Chondrocyte (in vitro differentiated cells): Measurements from ENCODE around the gene LDB3. TPM values are rescaled to one million over a fixed set of nuclear protein-coding genes. Genes with fewer than 3 reads are reported as not detected.

Source experiments
- DNase-seq: peaks from one replicate; pipeline ENCODE4 v3.0.0; 2021; ENCODE audit warnings: mixed read lengths, low spot score
- H3K27ac Mint-ChIP-seq: one replicate; pipeline ENCODE4 v1.8.0; 2021; ENCODE audit warnings: mild to moderate bottlenecking, moderate library complexity, mixed read lengths; ENCODE audit not compliant: unreplicated experiment
- H3K27me3 Mint-ChIP-seq: 2 replicates; pipeline ENCODE4 v1.8.0; 2021; ENCODE audit warnings: low read depth, mixed read lengths
- H3K36me3 Mint-ChIP-seq: 2 replicates; pipeline ENCODE4 v1.8.0; 2021; ENCODE audit warnings: low read depth, mixed read lengths
- H3K4me1 Mint-ChIP-seq: 2 replicates; pipeline ENCODE4 v1.8.0; 2021; ENCODE audit warnings: low read depth, mild to moderate bottlenecking, mixed read lengths
- H3K4me3 Mint-ChIP-seq: one replicate; pipeline ENCODE4 v1.8.0; 2021; ENCODE audit warnings: mild to moderate bottlenecking, moderate library complexity, mixed read lengths; ENCODE audit not compliant: unreplicated experiment
- H3K9me3 Mint-ChIP-seq: 2 replicates; pipeline ENCODE4 v1.8.0; 2021; ENCODE audit warnings: low read depth, mixed read lengths
- total RNA-seq: library from RNA; stranded (reverse); gene quantifications from 3 replicates; pipeline ENCODE4 v1.2.1, GENCODE V29; 2021
- TF ChIP-seq, protein P1 (sequence below): fragments of 200-600 bp; sonication (generic); IDR thresholded peaks from 2 replicates; pipeline ENCODE4 v1.5.0; 2021; ENCODE audit warnings: antibody characterized with exemption, mild to moderate bottlenecking, moderate library complexity

The LDB3 gene
- total RNA-seq, 1 donor from 2014 or later, result 21.5 TPM

DNA sequence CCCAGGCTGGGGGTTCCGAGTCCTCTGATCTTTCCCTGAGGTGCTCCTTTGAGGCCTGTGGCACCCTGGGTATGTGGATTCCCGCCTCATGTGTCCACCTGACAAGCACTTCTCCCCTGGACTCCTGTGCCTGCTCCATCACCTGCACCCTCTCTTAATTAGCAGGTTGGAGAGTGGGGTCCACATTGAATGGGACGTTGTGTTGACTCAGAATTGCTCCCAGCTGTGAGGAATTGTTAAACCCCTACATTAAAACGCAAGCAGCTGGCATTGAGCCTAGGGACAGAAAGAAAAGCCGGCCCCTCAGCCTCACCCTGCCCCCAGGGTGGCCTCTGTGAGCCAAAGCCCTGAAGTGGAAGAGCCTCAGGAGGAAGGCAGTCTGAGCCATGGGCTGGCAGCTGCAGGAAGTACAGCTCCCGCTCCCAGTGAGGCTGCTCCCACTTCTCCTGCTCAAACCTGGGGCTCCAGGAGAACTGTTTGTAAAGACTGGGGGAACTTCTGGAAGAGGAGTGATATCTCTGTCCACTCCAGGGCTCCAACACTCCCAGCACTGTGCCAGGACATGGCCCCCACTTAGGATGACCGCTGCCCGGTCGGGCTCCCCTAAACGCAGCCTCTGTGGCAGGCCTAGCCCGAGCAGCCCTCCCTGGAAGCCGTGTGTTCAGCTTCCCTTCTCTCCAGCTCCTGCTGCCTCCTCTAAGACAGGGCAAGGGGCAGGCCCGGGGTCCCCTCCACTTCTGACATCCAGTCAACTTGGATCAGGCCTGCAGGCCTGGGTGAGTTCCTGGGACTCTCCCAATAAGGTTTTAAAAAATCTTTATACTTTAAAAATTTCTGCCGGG, 15.7 kb upstream of the LDB3 start:
- Mint-ChIP-seq H3K27ac (no peak overlapping the region), H3K4me1 (peaks cover 42% of the 10 kb centered on the region), H3K27me3 (no peaks in the 10 kb centered on the region), H3K4me3 (no peak overlapping the region), H3K9me3 (no peaks in the 10 kb centered on the region), H3K36me3 (no peaks in the 10 kb centered on the region)
- no peak for DNase-seq
- TF ChIP-seq, protein P1, sequence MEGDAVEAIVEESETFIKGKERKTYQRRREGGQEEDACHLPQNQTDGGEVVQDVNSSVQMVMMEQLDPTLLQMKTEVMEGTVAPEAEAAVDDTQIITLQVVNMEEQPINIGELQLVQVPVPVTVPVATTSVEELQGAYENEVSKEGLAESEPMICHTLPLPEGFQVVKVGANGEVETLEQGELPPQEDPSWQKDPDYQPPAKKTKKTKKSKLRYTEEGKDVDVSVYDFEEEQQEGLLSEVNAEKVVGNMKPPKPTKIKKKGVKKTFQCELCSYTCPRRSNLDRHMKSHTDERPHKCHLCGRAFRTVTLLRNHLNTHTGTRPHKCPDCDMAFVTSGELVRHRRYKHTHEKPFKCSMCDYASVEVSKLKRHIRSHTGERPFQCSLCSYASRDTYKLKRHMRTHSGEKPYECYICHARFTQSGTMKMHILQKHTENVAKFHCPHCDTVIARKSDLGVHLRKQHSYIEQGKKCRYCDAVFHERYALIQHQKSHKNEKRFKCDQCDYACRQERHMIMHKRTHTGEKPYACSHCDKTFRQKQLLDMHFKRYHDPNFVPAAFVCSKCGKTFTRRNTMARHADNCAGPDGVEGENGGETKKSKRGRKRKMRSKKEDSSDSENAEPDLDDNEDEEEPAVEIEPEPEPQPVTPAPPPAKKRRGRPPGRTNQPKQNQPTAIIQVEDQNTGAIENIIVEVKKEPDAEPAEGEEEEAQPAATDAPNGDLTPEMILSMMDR, result no peak

DNA sequence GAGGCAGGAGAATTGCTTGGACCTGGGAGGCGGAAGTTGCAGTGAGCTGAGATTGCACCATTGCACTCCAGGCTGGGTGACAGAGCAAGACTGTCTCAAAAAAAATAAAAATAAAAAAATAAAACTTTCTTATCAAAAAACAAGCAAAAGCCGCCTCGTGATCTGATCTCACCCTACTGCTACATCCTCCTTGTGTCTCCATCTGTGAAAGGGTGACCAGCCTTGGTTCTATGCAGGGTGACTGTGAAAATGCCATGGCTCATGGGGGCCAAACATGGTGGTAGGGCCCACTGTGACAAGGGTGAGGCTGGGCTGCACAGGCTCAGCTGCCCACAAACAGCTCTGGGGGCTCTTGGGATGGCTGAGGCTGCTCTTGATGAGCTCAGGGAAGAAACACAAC, 14.9 kb upstream of the LDB3 start:
- Mint-ChIP-seq H3K27me3 (no peaks in the 10 kb centered on the region), H3K4me1 (peaks cover 34% of the 10 kb centered on the region), H3K9me3 (no peaks in the 10 kb centered on the region), H3K4me3 (no peak overlapping the region), H3K27ac (no peak overlapping the region), H3K36me3 (no peaks in the 10 kb centered on the region)
- peak; percentile 4 for DNase-seq
- TF ChIP-seq, protein P1, result no peak

DNA sequence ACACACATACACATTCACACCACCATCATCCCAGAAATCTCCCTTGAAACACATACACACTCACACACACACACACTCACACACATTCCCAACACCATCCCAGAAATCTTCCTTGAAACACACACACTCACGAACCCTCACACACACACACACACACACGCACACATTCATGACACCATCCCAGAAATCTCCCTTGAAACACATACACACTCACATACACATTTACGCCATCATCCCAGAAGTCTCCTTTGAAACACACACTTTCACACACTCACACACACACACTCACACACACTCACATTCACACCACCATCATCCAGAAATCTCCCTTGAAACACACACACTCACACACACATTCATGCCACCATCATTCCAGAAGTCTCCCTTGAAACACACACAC, 14.3 kb upstream of the LDB3 start:
- Mint-ChIP-seq H3K4me1 (peaks cover 28% of the 10 kb centered on the region), H3K4me3 (no peak overlapping the region), H3K36me3 (no peaks in the 10 kb centered on the region), H3K27me3 (no peaks in the 10 kb centered on the region), H3K27ac (no peak overlapping the region), H3K9me3 (no peaks in the 10 kb centered on the region)
- TF ChIP-seq, protein P1, result no peak
- no peak for DNase-seq

DNA sequence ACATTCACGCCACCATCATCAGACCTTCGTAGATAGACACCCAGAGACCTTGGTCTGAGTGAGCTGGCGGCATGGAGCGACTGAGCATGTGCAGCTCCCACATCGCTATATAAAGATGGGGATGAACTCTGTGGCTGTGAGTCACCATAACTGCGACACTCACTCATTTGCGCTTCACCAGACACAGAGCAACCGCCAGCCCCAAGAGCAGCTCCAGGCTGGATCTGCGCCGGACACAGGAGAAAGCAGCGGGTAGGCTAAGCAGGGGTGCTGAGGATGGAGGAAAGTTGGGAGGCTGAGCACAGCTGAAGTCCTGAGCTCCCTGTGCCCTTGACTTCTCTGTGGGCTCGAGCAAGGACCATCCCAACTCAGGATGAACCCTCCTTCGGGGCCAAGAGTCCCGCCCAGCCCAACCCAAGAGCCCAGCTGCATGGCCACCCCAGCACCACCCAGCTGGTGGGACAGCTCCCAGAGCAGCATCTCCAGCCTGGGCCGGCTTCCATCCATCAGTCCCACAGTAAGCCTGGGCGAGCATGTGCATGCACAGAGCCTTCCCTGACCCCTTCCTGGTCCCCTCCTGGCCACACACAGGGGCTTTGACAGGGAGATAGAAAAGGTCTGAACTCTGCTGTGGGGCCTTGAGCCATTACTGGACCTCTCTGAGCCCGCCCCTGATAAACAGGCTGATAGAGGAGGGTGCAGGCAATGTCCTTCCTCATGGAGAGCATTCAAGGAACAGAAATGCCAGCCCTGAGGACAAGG, 13.7 kb upstream of the LDB3 start, which contains the start of gene OPN4:
Gene OPN4 (plus strand): TSS at position 137 of the 762 bp plus-strand sequence. CDS start 237 bp downstream, at position 374.
- H3K4me3 Mint-ChIP-seq, result no peak within 1 kb of the TSS
- no peaks in the 10 kb centered on the region for H3K36me3 Mint-ChIP-seq
- H3K27me3 Mint-ChIP-seq, result no peaks in the 10 kb centered on the region
- H3K4me1 Mint-ChIP-seq, result peaks cover 22% of the 10 kb centered on the region
- TF ChIP-seq, protein P1, result no peak
- no peak within 1 kb of the TSS for H3K27ac Mint-ChIP-seq
- peak; percentile 50 for DNase-seq
- H3K9me3 Mint-ChIP-seq, result no peaks in the 10 kb centered on the region

DNA sequence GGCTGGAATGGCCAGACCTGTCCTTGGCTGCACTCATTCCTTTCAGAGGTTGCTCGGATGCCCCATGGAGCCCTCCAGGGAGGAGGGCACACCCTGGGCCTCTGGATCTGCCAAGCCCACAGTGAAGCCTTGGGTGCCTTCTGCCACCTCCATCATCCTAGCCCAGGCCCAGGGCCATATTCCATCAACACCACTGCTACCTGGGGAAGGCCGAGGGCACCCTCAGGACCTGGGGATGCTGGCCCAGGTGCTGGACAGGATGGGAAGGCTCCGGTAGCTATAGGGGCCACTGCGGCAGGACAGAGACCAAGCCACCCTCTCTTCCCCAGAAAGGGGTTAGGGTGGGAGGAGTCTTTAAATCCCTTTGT, 13.2 kb upstream of the LDB3 start:
- TF ChIP-seq, protein P1, result no peak
- no peak overlapping the region for H3K4me3 Mint-ChIP-seq
- no peaks in the 10 kb centered on the region for H3K27me3 Mint-ChIP-seq
- no peaks in the 10 kb centered on the region for H3K9me3 Mint-ChIP-seq
- no peaks in the 10 kb centered on the region for H3K36me3 Mint-ChIP-seq
- H3K4me1 Mint-ChIP-seq, result peaks cover 19% of the 10 kb centered on the region
- no peak overlapping the region for H3K27ac Mint-ChIP-seq
- peak; percentile 54 for DNase-seq
